K562 (cell line): Measurements from ENCODE around the gene BTBD16. TPM values are rescaled to one million over a fixed set of nuclear protein-coding genes. Genes with fewer than 3 reads are reported as not detected.

Experiments
- ATF7 ChIP-seq: fragments of 450-650 bp; IDR thresholded peaks from 2 replicates; pipeline ENCODE4 v1.7.1; 2014; ENCODE audit warnings: mild to moderate bottlenecking, moderate library complexity
- BHLHE40 ChIP-seq: IDR thresholded peaks from 2 replicates; pipeline ENCODE4 v1.6.1; 2011; ENCODE audit warnings: low read length, improper control_type of control experiment
- BRD4 ChIP-seq: fragments of 200-600 bp; sonication (generic); IDR thresholded peaks from 2 replicates; pipeline ENCODE4 v1.6.1; 2017; ENCODE audit warnings: inconsistent platforms
- CHD2 ChIP-seq: IDR thresholded peaks from 2 replicates; pipeline ENCODE4 v1.6.1; 2011; ENCODE audit warnings: low read depth, low read length
- CREM ChIP-seq: IDR thresholded peaks from 2 replicates; pipeline ENCODE4 v1.6.1; 2014; ENCODE audit warnings: antibody characterized with exemption, low read depth
- EGR1 ChIP-seq: fragments of 450-650 bp; conservative IDR thresholded peaks from 2 replicates; pipeline ENCODE4 v1.6.1; 2017; ENCODE audit warnings: mild to moderate bottlenecking
- FOXK1 ChIP-seq: sonication (generic); formaldehyde crosslinking; IDR thresholded peaks from 2 replicates; pipeline ENCODE4 v1.8.0; 2022; ENCODE audit warnings: missing genetic modification reagents, mild to moderate bottlenecking, borderline replicate concordance
- HNRNPLL ChIP-seq: fragments of 200-400 bp; formaldehyde crosslinking; IDR thresholded peaks from 2 replicates; pipeline ENCODE4 v1.6.1; 2017; ENCODE audit warnings: low read length, low read depth, mild to moderate bottlenecking; ENCODE audit not compliant: poor library complexity, severe bottlenecking
- MTF1 ChIP-seq: fragments of 250-450 bp; sonication (Bioruptor Pico); IDR thresholded peaks from 2 replicates; pipeline ENCODE4 v1.9.0; 2021; ENCODE audit warnings: moderate library complexity, mild to moderate bottlenecking, inconsistent platforms, borderline replicate concordance
- ZNF24 ChIP-seq: fragments of 450-650 bp; IDR thresholded peaks from 2 replicates; pipeline ENCODE4 v1.6.1; 2016
- ZNF583 ChIP-seq: fragments of 250-450 bp; sonication (Bioruptor Pico); IDR thresholded peaks from 2 replicates; pipeline ENCODE4 v1.4.0; 2020
- polyA plus RNA-seq, 8 experiments: library from polyadenylated mRNA; depleted of rRNA in 4 of 8; stranded (reverse) in 5 of 8; unstranded in 3 of 8; fragments of >200 nt; fragmentation: Nextera tagmentation in 2 of 8; fragmentation: Illumina TruSeq in 1 of 8; extraction: Ambion mirVana in 2 of 8; extraction: Trizol in 1 of 8; gene quantifications; 2 replicates each; pipeline versions ENCODE4 v1.2.1 to v1.2.3, GENCODE V29; 2011 to 2014; ENCODE audit warnings: inconsistent platforms in 1 of 8, missing spikeins in 1 of 8
- total RNA-seq, 7 experiments: library from RNA; depleted of rRNA in 6 of 7; stranded (reverse); fragments of >200 nt in 6 of 7; fragmentation: Illumina TruSeq in 2 of 7; extraction: Trizol in 2 of 7; gene quantifications; 2 replicates each; pipeline versions ENCODE4 v1.2.1 to v1.2.3, GENCODE V29; 2011 to 2021; ENCODE audit warnings: low replicate concordance in 1 of 7
- TF ChIP-seq, protein P1 (sequence below): fragments of 450-650 bp; IDR thresholded peaks from 2 replicates; pipeline ENCODE4 v1.7.1; 2018; ENCODE audit warnings: mild to moderate bottlenecking, low read depth; ENCODE audit not compliant: partially characterized antibody
- TF ChIP-seq, protein P2 (sequence below): fragments of 450-650 bp; IDR thresholded peaks from 2 replicates; pipeline ENCODE4 v1.6.1; 2018; ENCODE audit not compliant: partially characterized antibody
- TF ChIP-seq, protein P3 (sequence below): sonication (generic); formaldehyde crosslinking; IDR thresholded peaks from 2 replicates; pipeline ENCODE4 v1.8.0; 2023; ENCODE audit warnings: mild to moderate bottlenecking, missing genetic modification reagents
- TF ChIP-seq, protein P4 (sequence below), 2 experiments: fragments of 450-650 bp; IDR thresholded peaks; 2 replicates each; pipeline ENCODE4 v1.6.1; 2018; ENCODE audit warnings: mild to moderate bottlenecking in 2 of 2, low read depth in 1 of 2; ENCODE audit not compliant: partially characterized antibody in 2 of 2
- TF ChIP-seq, protein P5 (sequence below): sonication (generic); formaldehyde crosslinking; IDR thresholded peaks from 2 replicates; pipeline ENCODE4 v1.8.0; 2022; ENCODE audit warnings: mild to moderate bottlenecking, missing genetic modification reagents

BTBD16 gene
- total and polyA plus RNA-seq, 9 of the 15 experiments (the other 6 are each of a cell fraction or from before 2014, with no cell fraction given), result 0.11 TPM; not detected in 8

DNA sequence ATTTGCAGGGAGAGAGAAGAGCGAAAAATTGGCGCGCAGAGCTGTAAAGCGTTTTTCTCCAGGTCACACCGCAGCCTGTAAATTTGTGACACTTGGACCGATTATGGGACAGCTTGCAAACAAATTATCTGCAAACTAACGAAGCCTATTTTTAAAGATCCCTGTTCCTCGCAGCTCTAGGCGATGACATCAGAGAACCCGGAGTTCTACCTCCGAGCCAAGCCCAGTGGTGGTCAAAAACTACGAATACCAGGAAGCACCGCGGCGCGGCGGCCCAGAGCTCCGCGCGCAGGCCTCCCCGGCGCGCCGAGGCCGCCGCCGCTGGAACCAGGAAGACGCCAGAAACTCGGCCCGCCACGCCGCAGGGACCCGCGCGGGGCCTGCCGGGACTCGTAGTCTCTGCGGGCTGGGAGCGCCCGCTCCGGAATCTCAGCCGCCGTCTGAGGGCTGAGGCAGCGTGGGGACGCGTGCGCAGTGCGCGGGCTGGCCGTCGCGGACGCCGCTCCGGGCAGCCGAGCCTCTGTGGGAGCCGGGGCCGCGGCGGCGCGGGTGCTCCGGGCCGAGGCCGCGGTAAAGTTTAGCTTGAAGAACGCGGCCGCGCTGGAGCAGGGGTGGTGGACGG, 103.3 kb downstream of the BTBD16 start, which contains the start of gene PLEKHA1 (continued):
- TF ChIP-seq, protein P1, sequence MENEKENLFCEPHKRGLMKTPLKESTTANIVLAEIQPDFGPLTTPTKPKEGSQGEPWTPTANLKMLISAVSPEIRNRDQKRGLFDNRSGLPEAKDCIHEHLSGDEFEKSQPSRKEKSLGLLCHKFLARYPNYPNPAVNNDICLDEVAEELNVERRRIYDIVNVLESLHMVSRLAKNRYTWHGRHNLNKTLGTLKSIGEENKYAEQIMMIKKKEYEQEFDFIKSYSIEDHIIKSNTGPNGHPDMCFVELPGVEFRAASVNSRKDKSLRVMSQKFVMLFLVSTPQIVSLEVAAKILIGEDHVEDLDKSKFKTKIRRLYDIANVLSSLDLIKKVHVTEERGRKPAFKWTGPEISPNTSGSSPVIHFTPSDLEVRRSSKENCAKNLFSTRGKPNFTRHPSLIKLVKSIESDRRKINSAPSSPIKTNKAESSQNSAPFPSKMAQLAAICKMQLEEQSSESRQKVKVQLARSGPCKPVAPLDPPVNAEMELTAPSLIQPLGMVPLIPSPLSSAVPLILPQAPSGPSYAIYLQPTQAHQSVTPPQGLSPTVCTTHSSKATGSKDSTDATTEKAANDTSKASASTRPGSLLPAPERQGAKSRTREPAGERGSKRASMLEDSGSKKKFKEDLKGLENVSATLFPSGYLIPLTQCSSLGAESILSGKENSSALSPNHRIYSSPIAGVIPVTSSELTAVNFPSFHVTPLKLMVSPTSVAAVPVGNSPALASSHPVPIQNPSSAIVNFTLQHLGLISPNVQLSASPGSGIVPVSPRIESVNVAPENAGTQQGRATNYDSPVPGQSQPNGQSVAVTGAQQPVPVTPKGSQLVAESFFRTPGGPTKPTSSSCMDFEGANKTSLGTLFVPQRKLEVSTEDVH, result no peak
- TF ChIP-seq, protein P2, sequence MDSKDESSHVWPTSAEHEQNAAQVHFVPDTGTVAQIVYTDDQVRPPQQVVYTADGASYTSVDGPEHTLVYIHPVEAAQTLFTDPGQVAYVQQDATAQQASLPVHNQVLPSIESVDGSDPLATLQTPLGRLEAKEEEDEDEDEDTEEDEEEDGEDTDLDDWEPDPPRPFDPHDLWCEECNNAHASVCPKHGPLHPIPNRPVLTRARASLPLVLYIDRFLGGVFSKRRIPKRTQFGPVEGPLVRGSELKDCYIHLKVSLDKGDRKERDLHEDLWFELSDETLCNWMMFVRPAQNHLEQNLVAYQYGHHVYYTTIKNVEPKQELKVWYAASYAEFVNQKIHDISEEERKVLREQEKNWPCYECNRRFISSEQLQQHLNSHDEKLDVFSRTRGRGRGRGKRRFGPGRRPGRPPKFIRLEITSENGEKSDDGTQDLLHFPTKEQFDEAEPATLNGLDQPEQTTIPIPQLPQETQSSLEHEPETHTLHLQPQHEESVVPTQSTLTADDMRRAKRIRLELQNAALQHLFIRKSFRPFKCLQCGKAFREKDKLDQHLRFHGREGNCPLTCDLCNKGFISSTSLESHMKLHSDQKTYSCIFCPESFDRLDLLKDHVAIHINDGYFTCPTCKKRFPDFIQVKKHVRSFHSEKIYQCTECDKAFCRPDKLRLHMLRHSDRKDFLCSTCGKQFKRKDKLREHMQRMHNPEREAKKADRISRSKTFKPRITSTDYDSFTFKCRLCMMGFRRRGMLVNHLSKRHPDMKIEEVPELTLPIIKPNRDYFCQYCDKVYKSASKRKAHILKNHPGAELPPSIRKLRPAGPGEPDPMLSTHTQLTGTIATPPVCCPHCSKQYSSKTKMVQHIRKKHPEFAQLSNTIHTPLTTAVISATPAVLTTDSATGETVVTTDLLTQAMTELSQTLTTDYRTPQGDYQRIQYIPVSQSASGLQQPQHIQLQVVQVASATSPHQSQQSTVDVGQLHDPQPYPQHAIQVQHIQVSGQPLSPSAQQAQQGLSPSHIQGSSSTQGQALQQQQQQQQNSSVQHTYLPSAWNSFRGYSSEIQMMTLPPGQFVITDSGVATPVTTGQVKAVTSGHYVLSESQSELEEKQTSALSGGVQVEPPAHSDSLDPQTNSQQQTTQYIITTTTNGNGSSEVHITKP, result no peak
- TF ChIP-seq FOXK1, result no peak
- TF ChIP-seq MTF1 (CRISPR knock-in tag), result no peak
- no peak for TF ChIP-seq ZNF583
- TF ChIP-seq, protein P3, sequence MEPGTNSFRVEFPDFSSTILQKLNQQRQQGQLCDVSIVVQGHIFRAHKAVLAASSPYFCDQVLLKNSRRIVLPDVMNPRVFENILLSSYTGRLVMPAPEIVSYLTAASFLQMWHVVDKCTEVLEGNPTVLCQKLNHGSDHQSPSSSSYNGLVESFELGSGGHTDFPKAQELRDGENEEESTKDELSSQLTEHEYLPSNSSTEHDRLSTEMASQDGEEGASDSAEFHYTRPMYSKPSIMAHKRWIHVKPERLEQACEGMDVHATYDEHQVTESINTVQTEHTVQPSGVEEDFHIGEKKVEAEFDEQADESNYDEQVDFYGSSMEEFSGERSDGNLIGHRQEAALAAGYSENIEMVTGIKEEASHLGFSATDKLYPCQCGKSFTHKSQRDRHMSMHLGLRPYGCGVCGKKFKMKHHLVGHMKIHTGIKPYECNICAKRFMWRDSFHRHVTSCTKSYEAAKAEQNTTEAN, result no peak
- 0 out of 2 replicates have a peak, but pooled peaks have one; percentile 28 for TF ChIP-seq CREM
- TF ChIP-seq CHD2, result no peak
- TF ChIP-seq BHLHE40, result no peak
- TF ChIP-seq BRD4, result no peak
- TF ChIP-seq, protein P4, sequence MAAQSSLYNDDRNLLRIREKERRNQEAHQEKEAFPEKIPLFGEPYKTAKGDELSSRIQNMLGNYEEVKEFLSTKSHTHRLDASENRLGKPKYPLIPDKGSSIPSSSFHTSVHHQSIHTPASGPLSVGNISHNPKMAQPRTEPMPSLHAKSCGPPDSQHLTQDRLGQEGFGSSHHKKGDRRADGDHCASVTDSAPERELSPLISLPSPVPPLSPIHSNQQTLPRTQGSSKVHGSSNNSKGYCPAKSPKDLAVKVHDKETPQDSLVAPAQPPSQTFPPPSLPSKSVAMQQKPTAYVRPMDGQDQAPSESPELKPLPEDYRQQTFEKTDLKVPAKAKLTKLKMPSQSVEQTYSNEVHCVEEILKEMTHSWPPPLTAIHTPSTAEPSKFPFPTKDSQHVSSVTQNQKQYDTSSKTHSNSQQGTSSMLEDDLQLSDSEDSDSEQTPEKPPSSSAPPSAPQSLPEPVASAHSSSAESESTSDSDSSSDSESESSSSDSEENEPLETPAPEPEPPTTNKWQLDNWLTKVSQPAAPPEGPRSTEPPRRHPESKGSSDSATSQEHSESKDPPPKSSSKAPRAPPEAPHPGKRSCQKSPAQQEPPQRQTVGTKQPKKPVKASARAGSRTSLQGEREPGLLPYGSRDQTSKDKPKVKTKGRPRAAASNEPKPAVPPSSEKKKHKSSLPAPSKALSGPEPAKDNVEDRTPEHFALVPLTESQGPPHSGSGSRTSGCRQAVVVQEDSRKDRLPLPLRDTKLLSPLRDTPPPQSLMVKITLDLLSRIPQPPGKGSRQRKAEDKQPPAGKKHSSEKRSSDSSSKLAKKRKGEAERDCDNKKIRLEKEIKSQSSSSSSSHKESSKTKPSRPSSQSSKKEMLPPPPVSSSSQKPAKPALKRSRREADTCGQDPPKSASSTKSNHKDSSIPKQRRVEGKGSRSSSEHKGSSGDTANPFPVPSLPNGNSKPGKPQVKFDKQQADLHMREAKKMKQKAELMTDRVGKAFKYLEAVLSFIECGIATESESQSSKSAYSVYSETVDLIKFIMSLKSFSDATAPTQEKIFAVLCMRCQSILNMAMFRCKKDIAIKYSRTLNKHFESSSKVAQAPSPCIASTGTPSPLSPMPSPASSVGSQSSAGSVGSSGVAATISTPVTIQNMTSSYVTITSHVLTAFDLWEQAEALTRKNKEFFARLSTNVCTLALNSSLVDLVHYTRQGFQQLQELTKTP (IDR thresholded peaks at IDR 0.05; ENCODE audit: low read depth in 1 of 2, partially characterized antibody in 2 of 2), result peak in 1 of 2 experiments; percentile 87
- TF ChIP-seq HNRNPLL, result peak; percentile 67
- peak; percentile 78 for TF ChIP-seq ATF7
- TF ChIP-seq, protein P5, sequence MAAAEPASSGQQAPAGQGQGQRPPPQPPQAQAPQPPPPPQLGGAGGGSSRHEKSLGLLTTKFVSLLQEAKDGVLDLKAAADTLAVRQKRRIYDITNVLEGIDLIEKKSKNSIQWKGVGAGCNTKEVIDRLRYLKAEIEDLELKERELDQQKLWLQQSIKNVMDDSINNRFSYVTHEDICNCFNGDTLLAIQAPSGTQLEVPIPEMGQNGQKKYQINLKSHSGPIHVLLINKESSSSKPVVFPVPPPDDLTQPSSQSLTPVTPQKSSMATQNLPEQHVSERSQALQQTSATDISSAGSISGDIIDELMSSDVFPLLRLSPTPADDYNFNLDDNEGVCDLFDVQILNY (CRISPR knock-in tag), result no peak
- no peak for TF ChIP-seq ZNF24
- no peak for TF ChIP-seq EGR1
